PC-3 (cell line): ENCODE measurements around the gene DRG1.
"Not testable (repeated sequence)": the region's sequence is repeated elsewhere in the genome, so short reads cannot be mapped to it uniquely, and the experiment has no call there.

Experiments used
- EZH2 ChIP-seq: fragments of 300-600 bp; sonication (generic); IDR thresholded peaks from one replicate; pipeline ENCODE4 v1.6.1; 2017; ENCODE audit warnings: antibody characterized with exemption, mild to moderate bottlenecking, low read length; ENCODE audit not compliant: unreplicated experiment
- EZH2phosphoT487 ChIP-seq: fragments of 300-600 bp; sonication (generic); IDR thresholded peaks from 2 replicates; pipeline ENCODE4 v1.6.1; 2018; ENCODE audit warnings: mild to moderate bottlenecking, antibody characterized with exemption, low read length, borderline replicate concordance
- TF ChIP-seq, protein P1 (sequence below): fragments of 300-600 bp; sonication (generic); conservative IDR thresholded peaks from 2 replicates; pipeline ENCODE4 v1.5.1; 2017; ENCODE audit warnings: antibody characterized with exemption, low read depth, mild to moderate bottlenecking, low read length

DNA sequence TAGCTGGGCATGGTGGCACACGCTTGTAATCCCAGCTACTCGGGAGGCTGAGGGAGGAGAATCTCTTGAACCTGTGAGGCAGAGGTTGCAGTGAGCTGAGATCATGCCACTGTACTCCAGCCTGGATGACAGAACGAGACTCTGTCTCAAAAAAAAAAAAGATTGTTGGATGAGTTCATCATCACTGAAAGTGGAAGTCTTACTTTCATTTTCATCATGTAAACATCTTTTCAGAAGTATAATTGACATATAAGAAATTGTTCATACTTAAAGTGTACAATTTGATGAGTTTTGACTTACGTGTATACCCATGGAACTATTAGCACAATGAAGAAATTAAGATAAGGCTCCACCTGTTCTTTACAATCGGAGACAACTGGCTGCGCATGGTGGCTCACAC, 20.8 kb upstream of the DRG1 start:
- TF ChIP-seq, protein P1, sequence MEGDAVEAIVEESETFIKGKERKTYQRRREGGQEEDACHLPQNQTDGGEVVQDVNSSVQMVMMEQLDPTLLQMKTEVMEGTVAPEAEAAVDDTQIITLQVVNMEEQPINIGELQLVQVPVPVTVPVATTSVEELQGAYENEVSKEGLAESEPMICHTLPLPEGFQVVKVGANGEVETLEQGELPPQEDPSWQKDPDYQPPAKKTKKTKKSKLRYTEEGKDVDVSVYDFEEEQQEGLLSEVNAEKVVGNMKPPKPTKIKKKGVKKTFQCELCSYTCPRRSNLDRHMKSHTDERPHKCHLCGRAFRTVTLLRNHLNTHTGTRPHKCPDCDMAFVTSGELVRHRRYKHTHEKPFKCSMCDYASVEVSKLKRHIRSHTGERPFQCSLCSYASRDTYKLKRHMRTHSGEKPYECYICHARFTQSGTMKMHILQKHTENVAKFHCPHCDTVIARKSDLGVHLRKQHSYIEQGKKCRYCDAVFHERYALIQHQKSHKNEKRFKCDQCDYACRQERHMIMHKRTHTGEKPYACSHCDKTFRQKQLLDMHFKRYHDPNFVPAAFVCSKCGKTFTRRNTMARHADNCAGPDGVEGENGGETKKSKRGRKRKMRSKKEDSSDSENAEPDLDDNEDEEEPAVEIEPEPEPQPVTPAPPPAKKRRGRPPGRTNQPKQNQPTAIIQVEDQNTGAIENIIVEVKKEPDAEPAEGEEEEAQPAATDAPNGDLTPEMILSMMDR = not testable (repeated sequence)
- not testable (repeated sequence) for TF ChIP-seq EZH2, EZH2phosphoT487
